Lower leg skin (tissue), 4 donors: ENCODE measurements around the gene ADGRL3. TPM values are rescaled to one million over a fixed set of nuclear protein-coding genes. Genes with fewer than 3 reads are reported as not detected.
"Not testable (repeated sequence)": the region's sequence is repeated elsewhere in the genome, so short reads cannot be mapped to it uniquely, and the experiment has no call there.

Experiments used
- DNase-seq, 2 donors: peaks; one replicate each; pipeline ENCODE4 v3.0.0-alpha.2; 2019; ENCODE audit warnings: low spot score in 2 of 2
- H3K4me3 ChIP-seq: fragments of 200-600 bp; sonication (generic); 2 replicates; pipeline ENCODE4 v1.5.1; 2017; ENCODE audit warnings: mild to moderate bottlenecking, low read depth; ENCODE audit not compliant: poor library complexity, severe bottlenecking
- CTCF ChIP-seq, 3 donors: fragments of 450-650 bp; IDR thresholded peaks; one replicate each; pipeline ENCODE4 v1.5.1; 2016; ENCODE audit warnings: antibody characterized with exemption in 3 of 3, mild to moderate bottlenecking in 3 of 3, moderate library complexity in 2 of 3
- POLR2A ChIP-seq, 2 donors: fragments of 450-650 bp; IDR thresholded peaks; one replicate each; pipeline ENCODE4 v1.6.1; 2016 to 2017; ENCODE audit warnings: antibody characterized with exemption in 2 of 2, mild to moderate bottlenecking in 1 of 2, moderate library complexity in 1 of 2
- WGBS, 2 donors: methylation state at CpG; one replicate each; pipeline ENCODE4 v1.1.5; 2018; 5-methylcytosine and 5-hydroxymethylcytosine counted together
- intact Hi-C: fragments of 100-400 bp; cut with DNase I; formaldehyde crosslinking; loops from one replicate; pipeline ENCODE4 v1.15.0; 2023; ENCODE audit warnings: low total_unique reads
- total RNA-seq, 4 donors: library from RNA; depleted of rRNA; stranded (reverse); fragments of >200 nt; gene quantifications; one replicate each; pipeline ENCODE4 v1.1.0, GENCODE V29; 2016

Gene ADGRL3
- total RNA-seq, 4 donors from 2014 or later, result 1.8 to 21.2 (median 8.2) TPM

- no peak overlapping the region for H3K4me3 ChIP-seq
- TF ChIP-seq CTCF (IDR thresholded peaks at IDR 0.05) (no peak), POLR2A (IDR thresholded peaks at IDR 0.05) (no peak)
- 65 to 68% methylated on average over 2 of the region's 2 CpGs for WGBS, 2 donors
- intact Hi-C loops, result no loop called here
- DNase-seq, result no peak
Measured at GRCh38 chr4:61752617-61753016, 552.5 kb downstream of the ADGRL3 start.

GRCh38 chr4:61753739-61754138 lies 553.6 kb downstream of the ADGRL3 start:
- TF ChIP-seq CTCF (IDR thresholded peaks at IDR 0.05) (no peak), POLR2A (IDR thresholded peaks at IDR 0.05) (no peak)
- intact Hi-C loops, result no loop called here
- no peak for DNase-seq
- WGBS, 2 donors, result 92 to 93% methylated on average over 3 of the region's 3 CpGs
- no peak overlapping the region for H3K4me3 ChIP-seq

- WGBS, 2 donors, result 95 to 96% methylated on average over 5 of the region's 5 CpGs
- DNase-seq, intact Hi-C loops, H3K4me3 ChIP-seq: not testable (repeated sequence)
Measured at GRCh38 chr4:61756937-61757336, 556.8 kb downstream of the ADGRL3 start.

- WGBS, 2 donors, result 81 to 92% methylated on average over 1 of the region's 1 CpG
- DNase-seq, H3K4me3 ChIP-seq, intact Hi-C loops: not testable (repeated sequence)
Measured at GRCh38 chr4:61757983-61758382, 557.9 kb downstream of the ADGRL3 start.

GRCh38 chr4:61758596-61758995 lies 558.5 kb downstream of the ADGRL3 start:
- intact Hi-C loops, H3K4me3 ChIP-seq, DNase-seq: not testable (repeated sequence)
- WGBS, 2 donors, result 96 to 100% methylated on average over 1 of the region's 1 CpG

GRCh38 chr4:61759245-61759644 lies 559.1 kb downstream of the ADGRL3 start:
- intact Hi-C loops, H3K4me3 ChIP-seq, DNase-seq: not testable (repeated sequence)
- WGBS, 2 donors, result 93 to 96% methylated on average over 7 of the region's 7 CpGs

- 100% methylated on average over 4 of the region's 4 CpGs for WGBS, 2 donors
- DNase-seq, intact Hi-C loops, H3K4me3 ChIP-seq: not testable (repeated sequence)
Measured at GRCh38 chr4:61759885-61760284, 559.8 kb downstream of the ADGRL3 start.

- intact Hi-C loops, result no loop called here
- 89 to 98% methylated on average over 2 of the region's 2 CpGs for WGBS, 2 donors
- DNase-seq, result no peak
- H3K4me3 ChIP-seq, result no peak overlapping the region
- no peak for TF ChIP-seq CTCF (IDR thresholded peaks at IDR 0.05)
- TF ChIP-seq POLR2A (IDR thresholded peaks at IDR 0.05), result no peak
Measured at GRCh38 chr4:61760820-61761219, 560.7 kb downstream of the ADGRL3 start.
